HFF-Myc (cell line): Measurements from ENCODE around the gene FBL.
"Not testable (repeated sequence)": the region's sequence is repeated elsewhere in the genome, so short reads cannot be mapped to it uniquely, and the experiment has no call there.

Experiments
- DNase-seq: peaks from one replicate; pipeline ENCODE4 v3.0.0-alpha.2; 2011; ENCODE audit warnings: low read depth; ENCODE audit errors: extremely low read depth
- H3K4me3 ChIP-seq: replicated peaks from 2 replicates; pipeline ENCODE4 v1.5.1; 2011; ENCODE audit warnings: low read depth, mild to moderate bottlenecking, control low read depth, low read length
- CTCF ChIP-seq: IDR thresholded peaks from 2 replicates; pipeline ENCODE4 v1.5.1; 2012; ENCODE audit warnings: mild to moderate bottlenecking, low read depth, low read length, control low read depth; ENCODE audit errors: missing control alignments

Gene FBL

DNA sequence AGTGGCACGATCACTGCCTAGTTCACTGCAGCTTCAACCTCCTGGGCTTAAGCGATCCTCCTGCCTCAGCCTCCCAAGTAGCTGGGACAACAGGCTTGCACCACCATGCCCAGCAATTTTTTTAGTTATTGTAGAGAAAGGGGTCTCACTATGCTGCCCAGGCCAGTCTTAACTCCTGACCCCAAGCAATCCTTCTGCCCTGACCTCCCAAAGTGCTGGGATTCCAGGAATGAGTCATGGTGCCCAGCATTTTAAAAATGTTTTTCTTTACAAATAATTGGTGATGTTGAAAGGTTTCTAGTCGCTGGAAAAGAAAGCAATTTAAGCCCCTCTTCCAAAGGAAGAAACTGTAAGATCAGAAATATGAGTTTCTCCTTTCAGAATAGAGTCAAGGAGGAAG lies 31.6 kb downstream of the FBL start:
- no peak for TF ChIP-seq CTCF
- H3K4me3 ChIP-seq = no peak overlapping the region
- no peak for DNase-seq

DNA sequence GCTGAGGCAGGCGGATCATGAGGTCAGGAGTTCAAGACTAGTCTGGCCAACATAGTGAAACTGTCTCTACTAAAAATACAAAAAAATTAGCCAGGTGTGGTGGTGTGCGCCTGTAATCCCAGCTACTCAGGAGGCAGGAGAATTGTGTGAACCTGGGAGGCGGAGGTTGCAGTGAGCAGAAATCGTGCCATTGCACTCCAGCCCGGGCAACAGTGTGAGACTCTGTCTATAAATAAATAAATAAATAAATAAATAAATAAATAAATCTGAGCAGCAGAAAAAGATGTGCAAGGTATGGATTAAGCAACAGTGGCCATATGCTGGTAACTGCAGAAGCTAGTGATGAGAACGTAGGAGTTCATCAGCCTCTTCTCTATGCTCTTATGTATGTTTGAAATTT lies 32.1 kb downstream of the FBL start:
- DNase-seq, H3K4me3 ChIP-seq: not testable (repeated sequence)

DNA sequence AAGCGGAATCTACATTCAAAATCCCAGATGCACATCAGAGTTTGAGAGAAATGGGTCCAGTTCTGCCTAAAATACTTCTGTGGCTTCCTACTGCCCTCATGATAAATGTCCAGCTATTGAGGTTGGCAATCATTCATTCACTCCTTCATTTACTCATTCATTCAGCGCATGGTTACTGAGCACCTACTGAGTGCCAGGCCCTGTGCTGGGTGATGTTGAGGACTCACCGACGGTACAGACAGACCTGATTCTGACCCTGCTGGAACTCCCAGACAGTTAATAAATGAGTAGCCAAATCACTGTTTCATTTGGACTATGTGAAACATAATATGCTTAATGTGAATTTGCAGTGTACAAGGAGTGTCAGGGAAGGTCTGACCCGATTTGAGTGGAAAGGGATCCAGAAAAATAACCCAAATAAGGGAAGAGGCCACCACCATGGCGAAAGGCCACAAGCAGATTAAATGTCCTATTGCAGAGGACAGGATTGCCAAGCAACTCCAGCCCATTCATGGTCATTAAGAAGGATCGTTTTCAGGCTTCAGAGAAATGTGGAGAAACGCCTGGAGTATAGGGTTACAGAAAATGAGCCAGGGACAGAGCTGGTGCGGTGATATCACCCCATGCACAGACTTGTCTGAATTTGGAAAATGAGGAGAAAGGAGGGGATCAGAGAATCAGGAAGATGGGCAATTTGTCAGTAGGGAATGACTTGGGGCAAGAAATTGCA lies 32.8 kb downstream of the FBL start:
- TF ChIP-seq CTCF = no peak
- H3K4me3 ChIP-seq = no peak overlapping the region
- no peak for DNase-seq

DNA sequence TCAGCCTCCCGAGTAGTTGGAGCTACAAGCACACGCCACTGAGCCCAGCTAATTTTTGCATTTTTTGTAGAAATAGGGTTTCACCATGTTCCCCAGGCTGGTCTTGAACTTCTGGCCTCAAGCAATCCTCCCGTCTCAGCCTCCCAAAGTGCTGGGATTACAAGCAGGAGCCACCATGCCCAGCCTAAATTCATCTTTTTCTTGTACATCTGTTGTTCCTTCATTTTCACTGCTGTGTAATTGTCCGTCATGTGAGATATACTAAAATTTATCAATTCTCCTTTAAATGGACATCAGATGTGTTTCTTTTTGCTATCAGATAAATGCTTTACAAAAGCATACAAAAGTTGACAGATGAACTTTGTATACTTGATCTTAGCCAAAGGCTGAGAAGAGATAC lies 35.1 kb downstream of the FBL start:
- no peak for DNase-seq
- TF ChIP-seq CTCF = no peak
- no peak overlapping the region for H3K4me3 ChIP-seq

- no peak overlapping the region for H3K4me3 ChIP-seq
- TF ChIP-seq CTCF = no peak
Measured at GRCh38 chr19:39810424-39810823, 35.8 kb downstream of the FBL start.

DNA sequence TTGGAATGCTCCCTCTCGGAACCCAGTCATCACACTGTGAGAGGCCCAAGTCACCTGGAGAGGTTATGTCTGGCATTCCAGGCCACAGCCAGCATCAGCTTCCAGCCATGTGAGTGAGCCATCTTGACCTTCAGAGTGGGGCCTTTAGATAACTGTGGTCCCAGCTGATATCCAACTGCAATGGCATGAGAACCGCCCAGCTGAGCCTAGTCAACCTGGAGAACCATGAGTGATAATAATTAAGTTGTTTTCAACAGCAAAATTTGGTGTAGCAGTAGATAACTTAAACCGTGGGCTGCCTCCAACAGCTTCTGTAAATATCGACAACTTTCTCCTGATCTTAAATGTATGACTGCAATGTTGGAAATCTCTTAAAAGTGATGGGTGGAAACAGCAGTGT lies 36.8 kb downstream of the FBL start:
- no peak for TF ChIP-seq CTCF
- H3K4me3 ChIP-seq = no peak overlapping the region
- DNase-seq = no peak

More at GRCh38 chr19:39810424-39810823, 35.8 kb downstream of the FBL start:
- no peak for DNase-seq

GRCh38 chr19:39808688-39809087 lies 37.5 kb downstream of the FBL start:
- not testable (repeated sequence) for H3K4me3 ChIP-seq, DNase-seq

- no peak for TF ChIP-seq CTCF
- no peak for DNase-seq
- no peak overlapping the region for H3K4me3 ChIP-seq
Measured at GRCh38 chr19:39807846-39808364, 38.3 kb downstream of the FBL start.
